Measurements from ENCODE around the gene TBX2. TPM values are rescaled to one million over a fixed set of nuclear protein-coding genes. Genes with fewer than 3 reads are reported as not detected.

Gene TBX2
- total and polyA plus RNA-seq, 2 of the 13 experiments (the other 11 are each of a cell fraction or from before 2014, with no cell fraction given), result 2.8 to 15.3 TPM

DNA sequence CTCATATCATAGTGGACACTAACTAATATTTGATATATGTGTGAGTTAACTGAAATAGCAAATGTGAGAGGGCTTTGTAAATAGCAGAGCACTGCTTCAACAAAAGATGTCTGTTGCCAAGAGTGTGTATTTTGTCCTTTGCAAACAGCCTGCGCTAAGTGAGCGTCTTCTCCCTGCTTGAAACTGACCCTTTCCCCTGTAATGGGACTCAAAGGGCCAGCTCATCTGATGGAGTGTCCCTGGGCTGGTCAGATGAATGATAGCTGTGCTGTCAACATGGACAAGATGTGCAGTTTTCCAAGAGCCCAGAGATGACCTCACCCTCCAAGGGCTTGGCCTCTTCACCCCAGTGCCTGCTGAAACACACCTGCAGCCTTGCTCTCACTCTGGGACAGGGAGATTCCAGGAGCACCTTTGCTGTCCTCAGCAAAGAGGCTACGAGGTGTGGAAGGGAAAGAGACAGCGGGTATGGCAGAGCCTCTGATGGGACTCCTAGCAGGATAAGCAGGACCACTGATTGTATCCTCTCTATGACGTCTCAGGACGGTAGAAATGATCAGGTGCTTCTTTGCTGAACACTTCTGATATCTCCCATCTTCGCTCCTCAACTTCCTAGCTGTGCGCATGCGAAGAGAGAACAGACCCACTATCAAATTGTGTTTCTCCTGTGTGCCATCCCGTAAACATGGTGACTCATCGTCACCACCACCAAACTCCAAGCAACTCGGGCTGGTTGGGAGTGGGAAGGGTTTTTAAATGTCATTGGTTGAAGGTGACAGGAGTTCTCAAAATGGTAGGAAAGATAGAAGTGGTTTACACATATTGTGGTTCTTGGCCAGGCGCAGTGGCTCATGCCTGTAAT lies 35.8 kb upstream of the TBX2 start (continued):
- no peak for TF ChIP-seq NONO (IDR thresholded peaks at IDR 0.05)
- TF ChIP-seq NONO (CRISPR knock-in tag; conservative IDR thresholded peaks at IDR 0.05), result peak; percentile 17; the same call in 1 of the 2 replicates
- TF ChIP-seq NCOA5 (CRISPR knock-in tag; IDR thresholded peaks at IDR 0.05), result no peak
- no peak; the same call in 1 of the 2 replicates for TF ChIP-seq EHMT2 (IDR thresholded peaks at IDR 0.05; ENCODE audit: borderline replicate concordance, low read depth, low read length)
- no peak for TF ChIP-seq RBM22 (optimal IDR thresholded peaks at IDR 0.05; ENCODE audit: low read length)
- TF ChIP-seq MXD4 (CRISPR knock-in tag; IDR thresholded peaks at IDR 0.05), result 0 out of 2 replicates have a peak, but pooled peaks have one; percentile 19
- TF ChIP-seq HOXA5 (CRISPR knock-in tag; IDR thresholded peaks at IDR 0.05), result no peak
- TF ChIP-seq, protein P1, sequence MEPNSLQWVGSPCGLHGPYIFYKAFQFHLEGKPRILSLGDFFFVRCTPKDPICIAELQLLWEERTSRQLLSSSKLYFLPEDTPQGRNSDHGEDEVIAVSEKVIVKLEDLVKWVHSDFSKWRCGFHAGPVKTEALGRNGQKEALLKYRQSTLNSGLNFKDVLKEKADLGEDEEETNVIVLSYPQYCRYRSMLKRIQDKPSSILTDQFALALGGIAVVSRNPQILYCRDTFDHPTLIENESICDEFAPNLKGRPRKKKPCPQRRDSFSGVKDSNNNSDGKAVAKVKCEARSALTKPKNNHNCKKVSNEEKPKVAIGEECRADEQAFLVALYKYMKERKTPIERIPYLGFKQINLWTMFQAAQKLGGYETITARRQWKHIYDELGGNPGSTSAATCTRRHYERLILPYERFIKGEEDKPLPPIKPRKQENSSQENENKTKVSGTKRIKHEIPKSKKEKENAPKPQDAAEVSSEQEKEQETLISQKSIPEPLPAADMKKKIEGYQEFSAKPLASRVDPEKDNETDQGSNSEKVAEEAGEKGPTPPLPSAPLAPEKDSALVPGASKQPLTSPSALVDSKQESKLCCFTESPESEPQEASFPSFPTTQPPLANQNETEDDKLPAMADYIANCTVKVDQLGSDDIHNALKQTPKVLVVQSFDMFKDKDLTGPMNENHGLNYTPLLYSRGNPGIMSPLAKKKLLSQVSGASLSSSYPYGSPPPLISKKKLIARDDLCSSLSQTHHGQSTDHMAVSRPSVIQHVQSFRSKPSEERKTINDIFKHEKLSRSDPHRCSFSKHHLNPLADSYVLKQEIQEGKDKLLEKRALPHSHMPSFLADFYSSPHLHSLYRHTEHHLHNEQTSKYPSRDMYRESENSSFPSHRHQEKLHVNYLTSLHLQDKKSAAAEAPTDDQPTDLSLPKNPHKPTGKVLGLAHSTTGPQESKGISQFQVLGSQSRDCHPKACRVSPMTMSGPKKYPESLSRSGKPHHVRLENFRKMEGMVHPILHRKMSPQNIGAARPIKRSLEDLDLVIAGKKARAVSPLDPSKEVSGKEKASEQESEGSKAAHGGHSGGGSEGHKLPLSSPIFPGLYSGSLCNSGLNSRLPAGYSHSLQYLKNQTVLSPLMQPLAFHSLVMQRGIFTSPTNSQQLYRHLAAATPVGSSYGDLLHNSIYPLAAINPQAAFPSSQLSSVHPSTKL (CRISPR knock-in tag; IDR thresholded peaks at IDR 0.05), result peak; percentile 88
- peak; percentile 5; the same call in 1 of the 2 replicates for TF ChIP-seq CTCF (CRISPR knock-in tag; IDR thresholded peaks at IDR 0.05)
- no peak; the same call in 2 of the 3 replicates for TF ChIP-seq MXI1 (IDR thresholded peaks at IDR 0.05; ENCODE audit: borderline replicate concordance, low read depth, low read length)
- TF ChIP-seq FOXM1 (CRISPR knock-in tag; IDR thresholded peaks at IDR 0.05), result no peak
- TF ChIP-seq ZBTB7A (CRISPR knock-in tag; IDR thresholded peaks at IDR 0.05), result no peak; the same call in 1 of the 2 replicates
- TF ChIP-seq NR2F6 (IDR thresholded peaks at IDR 0.05), result peak; percentile 95
- peak; percentile 95 for TF ChIP-seq NR2F6 (CRISPR knock-in tag; IDR thresholded peaks at IDR 0.05)
- TF ChIP-seq ZNF383 (CRISPR knock-in tag; IDR thresholded peaks at IDR 0.05; ENCODE audit: borderline replicate concordance), result no peak
- no peak for TF ChIP-seq NFKB2 (CRISPR knock-in tag; IDR thresholded peaks at IDR 0.05; ENCODE audit: borderline replicate concordance)
- no peak for TF ChIP-seq ZNF780A (CRISPR knock-in tag; IDR thresholded peaks at IDR 0.05)
- no peak for TF ChIP-seq HBP1 (CRISPR knock-in tag; IDR thresholded peaks at IDR 0.05; ENCODE audit: low read depth)
- peak; percentile 52 for TF ChIP-seq UBTF (CRISPR knock-in tag; IDR thresholded peaks at IDR 0.05)
- no peak for TF ChIP-seq RARG (CRISPR knock-in tag; IDR thresholded peaks at IDR 0.05; ENCODE audit: low read depth)
- peak; percentile 98 for TF ChIP-seq SALL1 (CRISPR knock-in tag; IDR thresholded peaks at IDR 0.05)
